ENCODE results near the gene STARD3.
A peak's percentile ranks its signal among the peaks of the same experiment; 100 is the strongest.

The STARD3 gene

GRCh38 chr17:39660397-39661385 lies 23.7 kb downstream of the STARD3 start:
- no peak for DNase-seq

- no peak for DNase-seq
Measured at GRCh38 chr17:39661744-39662541, 25.0 kb downstream of the STARD3 start.

- peak in 1 of 2 experiments; percentile 50 for DNase-seq
Measured at GRCh38 chr17:39662551-39663339, 25.8 kb downstream of the STARD3 start.

- no peak for DNase-seq
Measured at GRCh38 chr17:39663340-39663687, 26.4 kb downstream of the STARD3 start.

- DNase-seq: no peak
Measured at GRCh38 chr17:39663688-39664580, 27.0 kb downstream of the STARD3 start.

GRCh38 chr17:39664581-39665561 lies 27.9 kb downstream of the STARD3 start, which contains the start of gene TCAP:
TSS of gene TCAP (plus strand) at chr17:39665349. CDS start at chr17:39665360, 11 bp downstream.
- DNase-seq: no peak

- DNase-seq: peak; percentile 33 to 67
Measured at GRCh38 chr17:39665642-39666224, 28.8 kb downstream of the STARD3 start.

GRCh38 chr17:39666231-39666600 lies 29.3 kb downstream of the STARD3 start:
- no peak for DNase-seq

GRCh38 chr17:39666601-39667261 lies 29.8 kb downstream of the STARD3 start:
- no peak for DNase-seq

GRCh38 chr17:39667262-39667944 lies 30.5 kb downstream of the STARD3 start:
- DNase-seq: no peak

- peak; percentile 9 to 34 for DNase-seq
Measured at GRCh38 chr17:39667945-39668924, 31.3 kb downstream of the STARD3 start, which contains the start of gene PNMT. TSS of gene PNMT (plus strand) at chr17:39668453. CDS start at chr17:39668476, 23 bp downstream.

- no peak for DNase-seq
Measured at GRCh38 chr17:39669897-39670735, 33.2 kb downstream of the STARD3 start.

GRCh38 chr17:39670746-39671145 lies 33.8 kb downstream of the STARD3 start:
- DNase-seq: no peak

GRCh38 chr17:39671651-39672521 lies 34.9 kb downstream of the STARD3 start:
- peak in 1 of 2 experiments; percentile 29 for DNase-seq
